B cell (primary cell): ENCODE data around the gene IGLON5. TPM values are rescaled to one million over a fixed set of nuclear protein-coding genes. Genes with fewer than 3 reads are reported as not detected.

Experiments used
- ATAC-seq: fragments of 200-7000 bp; cut with Tn5 transposase; one replicate; pipeline ENCODE4 v1.10.0; 2021; ENCODE audit warnings: low read depth, mild to moderate bottlenecking, moderate number of reproducible peaks, moderate library complexity
- CTCF ChIA-PET: fragments of 350-600 bp; sonication (Branson Sonifier 250); formaldehyde crosslinking; loops from one replicate; lab custom pipeline; 2021; ENCODE audit warnings: antibody characterized with exemption, inconsistent platforms; lab: Charles Lee
- POLR2A ChIA-PET: fragments of 350-600 bp; sonication (Branson Sonifier 250); formaldehyde crosslinking; loops from one replicate; lab custom pipeline; 2021; ENCODE audit warnings: antibody characterized with exemption; lab: Charles Lee
- DNase-seq: peaks from one replicate; pipeline ENCODE4 v3.0.0; 2013
- H2AFZ ChIP-seq: 2 replicates; pipeline ENCODE4 v1.6.1; 2012; ENCODE audit warnings: mild to moderate bottlenecking, low read depth, low read length; ENCODE audit not compliant: insufficient read depth, poor library complexity, severe bottlenecking
- H3K27ac ChIP-seq, 2 donors: 1 replicate in 1 of 2; 2 replicates in 1 of 2; pipeline ENCODE4 v1.5.1; 2012 to 2013; ENCODE audit warnings: low read length in 2 of 2, mild to moderate bottlenecking in 2 of 2, moderate library complexity in 1 of 2
- H3K27me3 ChIP-seq, 4 experiments: fragments of 200-600 bp in 1 of 4; sonication (generic) in 1 of 4; replicated peaks in 1 of 4; 1 replicate in 2 of 4; 2 replicates in 2 of 4; pipeline versions ENCODE4 v1.6.1 to v1.7.0; 2013 to 2016; ENCODE audit warnings: low read length in 3 of 4, mild to moderate bottlenecking in 2 of 4, mixed read lengths in 1 of 4, moderate library complexity in 1 of 4; ENCODE audit not compliant: insufficient read depth in 4 of 4, control insufficient read depth in 3 of 4; ENCODE audit errors: control extremely low read depth in 1 of 4
- H3K36me3 ChIP-seq, 2 experiments: replicated peaks in 1 of 2; 1 replicate in 1 of 2; 2 replicates in 1 of 2; pipeline versions ENCODE4 v1.6.1 to v1.7.1; 2013; ENCODE audit warnings: low read length in 1 of 2; ENCODE audit not compliant: insufficient read depth in 2 of 2, control insufficient read depth in 1 of 2; ENCODE audit errors: control extremely low read depth in 1 of 2, extremely low read depth in 1 of 2
- H3K4me1 ChIP-seq, 2 donors: fragments of 200-600 bp in 1 of 2; sonication (generic) in 1 of 2; 1 replicate in 1 of 2; 2 replicates in 1 of 2; pipeline versions ENCODE4 v1.5.1 to v1.6.1; 2013 to 2017; ENCODE audit warnings: low read length in 2 of 2; ENCODE audit not compliant: control insufficient read depth in 2 of 2, insufficient read depth in 2 of 2
- H3K4me2 ChIP-seq: replicated peaks from 2 replicates; pipeline ENCODE3; 2012; ENCODE audit warnings: mild to moderate bottlenecking, low read depth, low read length; ENCODE audit not compliant: poor library complexity, severe bottlenecking
- H3K4me3 ChIP-seq, 5 experiments: fragments of 200-600 bp in 1 of 5; sonication (generic) in 1 of 5; 1 replicate in 3 of 5; 2 replicates in 2 of 5; pipeline versions ENCODE4 v1.5.1 to v1.7.0; 2011 to 2016; ENCODE audit warnings: low read length in 4 of 5, mild to moderate bottlenecking in 4 of 5, low read depth in 2 of 5, control low read depth in 1 of 5, moderate library complexity in 1 of 5; ENCODE audit not compliant: insufficient read depth in 1 of 5; ENCODE audit errors: control extremely low read depth in 1 of 5, extremely low read depth in 1 of 5
- H3K79me2 ChIP-seq: fragments of 200-600 bp; sonication (generic); one replicate; pipeline ENCODE4 v1.6.0; 2016; ENCODE audit warnings: low read length; ENCODE audit not compliant: control insufficient read depth, insufficient read depth
- H3K9ac ChIP-seq: fragments of 200-600 bp; sonication (generic); 2 replicates; pipeline ENCODE4 v1.6.1; 2017; ENCODE audit warnings: mild to moderate bottlenecking, low read length, moderate library complexity
- H3K9me3 ChIP-seq, 3 donors: one replicate each; pipeline versions ENCODE4 v1.6.1 to v1.7.1; 2013; ENCODE audit warnings: low read length in 2 of 3; ENCODE audit not compliant: control insufficient read depth in 2 of 3, insufficient read depth in 1 of 3; ENCODE audit errors: control extremely low read depth in 1 of 3
- H4K20me1 ChIP-seq: 2 replicates; pipeline ENCODE4 v1.6.0; 2012; ENCODE audit warnings: mild to moderate bottlenecking, low read length; ENCODE audit not compliant: insufficient read depth, control insufficient read depth, poor library complexity, severe bottlenecking
- H3K27ac Mint-ChIP-seq: one replicate; pipeline ENCODE4 v1.8.0; 2021; ENCODE audit warnings: mixed read lengths
- H3K27me3 Mint-ChIP-seq: one replicate; pipeline ENCODE4 v1.8.0; 2021; ENCODE audit warnings: mixed read lengths
- H3K4me1 Mint-ChIP-seq: one replicate; pipeline ENCODE4 v1.8.0; 2021; ENCODE audit warnings: mixed read lengths
- H3K4me3 Mint-ChIP-seq: one replicate; pipeline ENCODE4 v1.8.0; 2021; ENCODE audit warnings: mixed read lengths
- H3K9me3 Mint-ChIP-seq: one replicate; pipeline ENCODE4 v1.8.0; 2022; ENCODE audit warnings: mixed read lengths; ENCODE audit not compliant: insufficient read depth
- EZH2 ChIP-seq: IDR thresholded peaks from 2 replicates; pipeline ENCODE4 v1.6.1; 2012; ENCODE audit warnings: borderline replicate concordance, low read depth, mild to moderate bottlenecking, moderate library complexity, low read length; ENCODE audit not compliant: insufficient read depth, poor library complexity, severe bottlenecking
- WGBS: methylation state at CpG from one replicate; pipeline ENCODE4 v1.1.5; 2013; ENCODE audit warnings: missing lambda C conversion rate; ENCODE audit not compliant: insufficient coverage; 5-methylcytosine and 5-hydroxymethylcytosine counted together
- intact Hi-C: fragments of 100-400 bp; cut with micrococcal nuclease; formaldehyde crosslinking; loops from one replicate; pipeline ENCODE4 v1.10.0; 2022
- polyA plus RNA-seq: library from polyadenylated mRNA; depleted of rRNA; stranded (reverse); fragments of >200 nt; gene quantifications from 2 replicates; pipeline ENCODE4 v1.2.3, GENCODE V29; 2012
- total RNA-seq, 2 donors: library from RNA; stranded (reverse); fragments of 120-200 nt in 1 of 2; gene quantifications; 1 replicate in 1 of 2; 2 replicates in 1 of 2; pipeline versions ENCODE4 v1.2.3 to v1.2.4, GENCODE V29; 2013 to 2022
- TF ChIP-seq, protein P1 (sequence below): fragments of 200-600 bp; IDR thresholded peaks from one replicate; pipeline ENCODE4 v1.8.0; 2022; ENCODE audit warnings: antibody characterized with exemption, mild to moderate bottlenecking

The IGLON5 gene
- total and polyA plus RNA-seq, 2 donors (not counting 1 experiment from before 2014, with no cell fraction given): not detected

DNA sequence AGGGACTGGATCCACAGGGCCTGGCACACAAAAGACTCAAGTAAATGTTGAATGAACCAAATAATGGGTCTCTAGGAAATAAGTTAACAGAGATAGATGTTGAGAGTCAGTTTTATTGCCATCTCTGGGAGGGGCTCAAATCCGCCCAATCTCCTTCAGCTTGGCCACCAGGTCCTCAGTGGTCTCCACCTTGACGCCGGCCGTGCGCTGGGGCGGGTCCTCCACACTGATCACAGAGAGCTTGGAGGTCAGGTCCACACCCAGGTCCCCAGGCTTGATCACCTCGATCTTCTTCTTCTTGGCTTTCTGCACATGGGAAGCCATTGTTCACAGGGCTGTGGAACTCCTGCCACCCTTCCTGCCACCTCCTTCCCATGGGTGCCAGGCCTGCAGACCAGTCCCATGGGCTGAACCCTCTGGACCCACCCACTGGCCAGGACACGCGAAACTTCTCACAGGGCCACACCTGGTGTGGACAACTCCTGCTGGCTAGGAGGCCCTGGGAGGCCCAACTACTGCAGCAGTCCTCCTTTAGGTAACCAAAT lies 33.7 kb downstream of the IGLON5 start:
- Histone ChIP-seq H3K27ac (peak overlapping the region; percentile 82 to 90), H3K9ac (peak overlapping the region; percentile 41), H3K36me3 (peaks cover 0 to 22% of the 10 kb centered on the region in 2 experiments), H3K4me3 (peak overlapping the region in 1 of 5 experiments; percentile 19), H3K27me3 (no peaks in the 10 kb centered on the region), H3K9me3 (no peaks in the 10 kb centered on the region), H3K4me1 (peaks cover 34 to 55% of the 10 kb centered on the region in 2 donors), H4K20me1 (no peaks in the 10 kb centered on the region), H3K79me2 (no peaks in the 10 kb centered on the region), H2AFZ (peak overlapping the region; percentile 9), H3K4me2 (peak overlapping the region; percentile 65)
- Mint-ChIP-seq H3K27ac (peak overlapping the region; percentile 95), H3K4me3 (peak overlapping the region; percentile 68), H3K27me3 (no peaks in the 10 kb centered on the region), H3K9me3 (no peaks in the 10 kb centered on the region), H3K4me1 (peaks cover 44% of the 10 kb centered on the region)
- ATAC-seq: no peak
- TF ChIP-seq, protein P1, sequence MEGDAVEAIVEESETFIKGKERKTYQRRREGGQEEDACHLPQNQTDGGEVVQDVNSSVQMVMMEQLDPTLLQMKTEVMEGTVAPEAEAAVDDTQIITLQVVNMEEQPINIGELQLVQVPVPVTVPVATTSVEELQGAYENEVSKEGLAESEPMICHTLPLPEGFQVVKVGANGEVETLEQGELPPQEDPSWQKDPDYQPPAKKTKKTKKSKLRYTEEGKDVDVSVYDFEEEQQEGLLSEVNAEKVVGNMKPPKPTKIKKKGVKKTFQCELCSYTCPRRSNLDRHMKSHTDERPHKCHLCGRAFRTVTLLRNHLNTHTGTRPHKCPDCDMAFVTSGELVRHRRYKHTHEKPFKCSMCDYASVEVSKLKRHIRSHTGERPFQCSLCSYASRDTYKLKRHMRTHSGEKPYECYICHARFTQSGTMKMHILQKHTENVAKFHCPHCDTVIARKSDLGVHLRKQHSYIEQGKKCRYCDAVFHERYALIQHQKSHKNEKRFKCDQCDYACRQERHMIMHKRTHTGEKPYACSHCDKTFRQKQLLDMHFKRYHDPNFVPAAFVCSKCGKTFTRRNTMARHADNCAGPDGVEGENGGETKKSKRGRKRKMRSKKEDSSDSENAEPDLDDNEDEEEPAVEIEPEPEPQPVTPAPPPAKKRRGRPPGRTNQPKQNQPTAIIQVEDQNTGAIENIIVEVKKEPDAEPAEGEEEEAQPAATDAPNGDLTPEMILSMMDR: no peak
- TF ChIP-seq EZH2: no peak
- 96% methylated on average over 9 of the region's 9 CpGs for WGBS
- no peak for DNase-seq
- intact Hi-C loops: no loop called here
- POLR2A ChIA-PET: no interaction called here
- CTCF ChIA-PET: interaction anchor here (6.7 kb wide), 1 partner anchor 314 kb away, joined by 52 read pairs; no protein-coding TSS in a partner anchor

DNA sequence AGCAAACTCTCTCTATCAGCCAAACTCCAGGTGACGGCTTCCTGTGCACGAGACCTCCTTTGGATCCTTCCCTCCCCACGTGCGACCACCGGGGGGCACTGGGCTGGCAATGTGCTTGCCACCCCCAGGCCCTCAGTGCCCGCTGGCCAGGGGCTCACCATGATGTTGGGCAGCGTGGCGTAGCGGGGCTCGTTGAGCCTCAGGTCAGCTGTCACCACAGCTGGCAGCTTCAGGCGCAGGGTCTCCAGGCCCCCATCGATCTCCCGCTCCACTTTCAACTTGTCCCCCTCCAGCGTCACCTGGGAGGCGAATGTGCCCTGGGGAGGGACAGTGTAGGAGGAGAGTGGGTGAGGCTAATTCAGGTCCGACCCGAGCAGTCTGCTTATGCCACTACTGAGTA lies 35.3 kb downstream of the IGLON5 start:
- no peak overlapping the region for H2AFZ ChIP-seq
- peaks cover 34 to 45% of the 10 kb centered on the region in 2 donors for H3K4me1 ChIP-seq
- H3K79me2 ChIP-seq: no peaks in the 10 kb centered on the region
- intact Hi-C loops: no loop called here
- 91% methylated on average over 13 of the region's 17 CpGs for WGBS
- CTCF ChIA-PET: interaction anchor here (1.2 kb wide), 1 partner anchor 126 kb away, joined by 3 read pairs; no protein-coding TSS in a partner anchor
- peaks cover 0 to 35% of the 10 kb centered on the region in 2 experiments for H3K36me3 ChIP-seq
- DNase-seq: no peak
- no peak overlapping the region for H3K27ac ChIP-seq
- H3K9ac ChIP-seq: no peak overlapping the region
- peaks cover 35% of the 10 kb centered on the region for H3K4me1 Mint-ChIP-seq
- no peak overlapping the region for H3K4me3 ChIP-seq
- H3K27me3 Mint-ChIP-seq: no peaks in the 10 kb centered on the region
- H3K4me3 Mint-ChIP-seq: no peak overlapping the region
- POLR2A ChIA-PET: no interaction called here
- no peak overlapping the region for H3K27ac Mint-ChIP-seq
- H3K27me3 ChIP-seq: no peaks in the 10 kb centered on the region
- TF ChIP-seq, protein P1: no peak
- no peak for TF ChIP-seq EZH2
- H4K20me1 ChIP-seq: no peaks in the 10 kb centered on the region
- no peaks in the 10 kb centered on the region for H3K9me3 Mint-ChIP-seq
- H3K4me2 ChIP-seq: no peak overlapping the region
- no peak for ATAC-seq
- H3K9me3 ChIP-seq: no peaks in the 10 kb centered on the region
